ENCODE results near the gene GPC2. TPM values are rescaled to one million over a fixed set of nuclear protein-coding genes. Genes with fewer than 3 reads are reported as not detected.

The GPC2 gene
- polyA plus RNA-seq, 1 experiment, result 1.9 TPM

- DNase-seq (ENCODE audit: low read depth), result no peak
- no peak for TF ChIP-seq CTCF (IDR thresholded peaks at IDR 0.05; ENCODE audit: insufficient read depth, low read depth, low read length)
- ChIA-PET POLR2A (no interaction called here), CTCF (interaction anchor here (0.8 to 1.8 kb wide), 3 partner anchors 8 to 24 kb away, joined by 3 to 6 read pairs (median 3); partner anchors contain the start of gene LAMTOR4)
- H3K4me3 ChIP-seq (ENCODE audit: low read depth, low read length), result no peak overlapping the region
- H3K36me3 ChIP-seq (ENCODE audit: control insufficient read depth, insufficient read depth, low read length), result peaks cover 11% of the 10 kb centered on the region
- no peaks in the 10 kb centered on the region for H3K27me3 ChIP-seq (ENCODE audit: control insufficient read depth, insufficient read depth, low read length)
Observed at GRCh38 chr7:100156331-100157068, 20.7 kb downstream of the GPC2 start.

GRCh38 chr7:100155553-100156317 lies 21.4 kb downstream of the GPC2 start:
- ChIA-PET CTCF (interaction anchor here (0.5 to 1.8 kb wide), 2 partner anchors 23 to 552 kb away, joined by 3 to 6 read pairs; no protein-coding TSS in a partner anchor), POLR2A (no interaction called here)
- no peak overlapping the region for H3K4me3 ChIP-seq (ENCODE audit: low read depth, low read length)
- H3K27me3 ChIP-seq (ENCODE audit: control insufficient read depth, insufficient read depth, low read length), result no peaks in the 10 kb centered on the region
- no peak for DNase-seq (ENCODE audit: low read depth)
- peaks cover 11% of the 10 kb centered on the region for H3K36me3 ChIP-seq (ENCODE audit: control insufficient read depth, insufficient read depth, low read length)
- TF ChIP-seq CTCF (IDR thresholded peaks at IDR 0.05; ENCODE audit: insufficient read depth, low read depth, low read length), result no peak

GRCh38 chr7:100154651-100155491 lies 22.3 kb downstream of the GPC2 start:
- no peak for DNase-seq (ENCODE audit: low read depth)
- ChIA-PET CTCF (interaction anchor here (0.5 to 1.8 kb wide), 3 partner anchors 22 to 551 kb away, joined by 3 to 7 read pairs (median 6); no protein-coding TSS in a partner anchor), POLR2A (no interaction called here)
- H3K4me3 ChIP-seq (ENCODE audit: low read depth, low read length), result no peak overlapping the region
- TF ChIP-seq CTCF (IDR thresholded peaks at IDR 0.05; ENCODE audit: insufficient read depth, low read depth, low read length), result no peak
- H3K27me3 ChIP-seq (ENCODE audit: control insufficient read depth, insufficient read depth, low read length), result no peaks in the 10 kb centered on the region
- peaks cover 11% of the 10 kb centered on the region for H3K36me3 ChIP-seq (ENCODE audit: control insufficient read depth, insufficient read depth, low read length)

- no peaks in the 10 kb centered on the region for H3K27me3 ChIP-seq (ENCODE audit: control insufficient read depth, insufficient read depth, low read length)
- ChIA-PET POLR2A (no interaction called here), CTCF (interaction anchor here (1.1 kb wide), 1 partner anchor 21 kb away, joined by 7 read pairs; no protein-coding TSS in a partner anchor)
- peaks cover 11% of the 10 kb centered on the region for H3K36me3 ChIP-seq (ENCODE audit: control insufficient read depth, insufficient read depth, low read length)
- TF ChIP-seq CTCF (IDR thresholded peaks at IDR 0.05; ENCODE audit: insufficient read depth, low read depth, low read length), result no peak
- H3K4me3 ChIP-seq (ENCODE audit: low read depth, low read length), result no peak overlapping the region
- no peak for DNase-seq (ENCODE audit: low read depth)
Observed at GRCh38 chr7:100153708-100154535, 23.3 kb downstream of the GPC2 start.
